DOHH2 (cell line): Measurements from ENCODE around the gene DNAH10.

ENCODE experiments used
- H3F3A ChIP-seq: fragments of 200-600 bp; sonication (generic), shearing (Covaris generic); 2 replicates; pipeline ENCODE4 v1.6.0; 2016; ENCODE audit warnings: antibody characterized with exemption, mild to moderate bottlenecking; ENCODE audit not compliant: control insufficient read depth, insufficient read depth
- H3K27ac ChIP-seq: fragments of 200-600 bp; sonication (generic); 2 replicates; pipeline ENCODE4 v1.5.1; 2014; ENCODE audit warnings: low read depth, mild to moderate bottlenecking, low read length, moderate library complexity
- H3K27me3 ChIP-seq: fragments of 200-600 bp; sonication (generic); 2 replicates; pipeline ENCODE4 v1.6.1; 2014; ENCODE audit warnings: mild to moderate bottlenecking, low read length, mixed read lengths; ENCODE audit not compliant: control insufficient read depth
- H3K36me3 ChIP-seq: fragments of 200-600 bp; sonication (generic); 2 replicates; pipeline ENCODE4 v1.6.1; 2014; ENCODE audit warnings: mild to moderate bottlenecking, low read length, moderate library complexity, mixed read lengths; ENCODE audit not compliant: control insufficient read depth
- H3K4me1 ChIP-seq: fragments of 200-600 bp; sonication (generic); 2 replicates; pipeline ENCODE4 v1.6.1; 2014; ENCODE audit warnings: mild to moderate bottlenecking, low read length, mixed read lengths; ENCODE audit not compliant: control insufficient read depth
- H3K4me2 ChIP-seq: fragments of 200-600 bp; sonication (generic); 2 replicates; pipeline ENCODE4 v1.6.0; 2014; ENCODE audit warnings: mild to moderate bottlenecking, low read length, moderate library complexity
- H3K4me3 ChIP-seq: fragments of 200-600 bp; sonication (generic); 2 replicates; pipeline ENCODE4 v1.5.1; 2014; ENCODE audit warnings: mild to moderate bottlenecking, low read length, mixed read lengths
- H3K79me2 ChIP-seq: fragments of 200-600 bp; sonication (generic); 2 replicates; pipeline ENCODE4 v1.6.1; 2014; ENCODE audit warnings: mild to moderate bottlenecking, low read length, mixed read lengths; ENCODE audit not compliant: control insufficient read depth
- H3K9me2 ChIP-seq: fragments of 200-600 bp; sonication (generic); replicated peaks from 2 replicates; pipeline ENCODE4 v1.6.1; 2014; ENCODE audit warnings: mild to moderate bottlenecking, low read length, mixed read lengths; ENCODE audit not compliant: control insufficient read depth
- H3K9me3 ChIP-seq: fragments of 200-600 bp; sonication (generic); 2 replicates; pipeline ENCODE4 v1.6.1; 2014; ENCODE audit warnings: antibody characterized with exemption, low read length, mixed read lengths; ENCODE audit not compliant: control insufficient read depth, insufficient read depth
- H4K20me1 ChIP-seq: fragments of 200-600 bp; sonication (generic); 2 replicates; pipeline ENCODE4 v1.6.0; 2014; ENCODE audit warnings: low read depth, mild to moderate bottlenecking, antibody characterized with exemption, low read length, moderate library complexity; ENCODE audit not compliant: control insufficient read depth, insufficient read depth
- CTCF ChIP-seq: fragments of 200-600 bp; sonication (generic); IDR thresholded peaks from one replicate; pipeline ENCODE4 v1.5.1; 2014; ENCODE audit warnings: antibody characterized with exemption, mild to moderate bottlenecking, low read depth, low read length; ENCODE audit not compliant: poor library complexity, severe bottlenecking
- EZH2phosphoT487 ChIP-seq: fragments of 200-600 bp; sonication (generic); IDR thresholded peaks from 2 replicates; pipeline ENCODE4 v1.6.1; 2017; ENCODE audit warnings: borderline replicate concordance, mild to moderate bottlenecking, antibody characterized with exemption, low read length, moderate library complexity, mixed read lengths

Gene DNAH10

GRCh38 chr12:123732251-123732650 is 29.9 kb upstream of the DNAH10 start:
- peaks cover 80% of the 10 kb centered on the region for H3K36me3 ChIP-seq
- H3K79me2 ChIP-seq, result no peaks in the 10 kb centered on the region
- peaks cover 8% of the 10 kb centered on the region for H3K4me1 ChIP-seq
- H4K20me1 ChIP-seq, result no peaks in the 10 kb centered on the region; the same call in 1 of the 2 replicates
- TF ChIP-seq EZH2phosphoT487 (no peak), CTCF (no peak)
- H3K9me3 ChIP-seq, result no peaks in the 10 kb centered on the region
- H3F3A ChIP-seq, result no peaks in the 10 kb centered on the region
- no peak overlapping the region for H3K4me2 ChIP-seq
- H3K4me3 ChIP-seq, result no peak overlapping the region
- H3K27me3 ChIP-seq, result no peaks in the 10 kb centered on the region
- H3K9me2 ChIP-seq, result no peaks in the 10 kb centered on the region
- H3K27ac ChIP-seq, result no peak overlapping the region

GRCh38 chr12:123733229-123733628 is 28.9 kb upstream of the DNAH10 start:
- Histone ChIP-seq H3K9me3 (no peaks in the 10 kb centered on the region), H4K20me1 (no peaks in the 10 kb centered on the region; the same call in 1 of the 2 replicates), H3K4me2 (no peak overlapping the region), H3F3A (0 out of 2 replicates have a peak, but pooled peaks cover 4% of the 10 kb centered on the region), H3K4me1 (peaks cover 8% of the 10 kb centered on the region), H3K9me2 (no peaks in the 10 kb centered on the region), H3K27ac (no peak overlapping the region), H3K27me3 (no peaks in the 10 kb centered on the region), H3K36me3 (peaks cover 78% of the 10 kb centered on the region), H3K79me2 (no peaks in the 10 kb centered on the region), H3K4me3 (no peak overlapping the region)
- TF ChIP-seq CTCF (no peak), EZH2phosphoT487 (no peak)

- Histone ChIP-seq H3K27me3 (no peaks in the 10 kb centered on the region), H3F3A (0 out of 2 replicates have a peak, but pooled peaks cover 4% of the 10 kb centered on the region), H3K36me3 (peaks cover 79% of the 10 kb centered on the region), H3K9me3 (no peaks in the 10 kb centered on the region), H3K4me1 (peaks cover 8% of the 10 kb centered on the region), H3K4me2 (no peak overlapping the region), H3K27ac (no peak overlapping the region), H4K20me1 (no peaks in the 10 kb centered on the region; the same call in 1 of the 2 replicates), H3K79me2 (no peaks in the 10 kb centered on the region), H3K9me2 (no peaks in the 10 kb centered on the region), H3K4me3 (no peak overlapping the region)
- TF ChIP-seq EZH2phosphoT487 (no peak), CTCF (no peak)
Observed at GRCh38 chr12:123734268-123734667, 27.8 kb upstream of the DNAH10 start.
